CD14-positive monocyte (primary cell): ENCODE results near the gene SLC6A12. TPM values are rescaled to one million over a fixed set of nuclear protein-coding genes. Genes with fewer than 3 reads are reported as not detected.
A peak's percentile ranks its signal among the peaks of the same experiment; 100 is the strongest.

Experiments used
- DNase-seq, 3 donors: peaks; one replicate each; pipeline ENCODE4 v3.0.0-alpha.2; 2011 to 2022
- H2AFZ ChIP-seq: 2 replicates; pipeline ENCODE4 v1.6.0; 2012; ENCODE audit warnings: mild to moderate bottlenecking, low read depth, low read length, inconsistent platforms; ENCODE audit not compliant: insufficient read depth, poor library complexity, severe bottlenecking
- H3K27ac ChIP-seq, 2 donors: 1 replicate in 1 of 2; 2 replicates in 1 of 2; pipeline ENCODE4 v1.5.1; 2012 to 2013; ENCODE audit warnings: low read length in 2 of 2, control low read depth in 1 of 2, inconsistent platforms in 1 of 2, low read depth in 1 of 2, mild to moderate bottlenecking in 1 of 2
- H3K27me3 ChIP-seq, 2 donors: one replicate each; pipeline versions ENCODE4 v1.6.0 to v1.6.1; 2011 to 2013; ENCODE audit warnings: low read length in 2 of 2; ENCODE audit not compliant: control insufficient read depth in 2 of 2, insufficient read depth in 2 of 2
- H3K36me3 ChIP-seq, 2 donors: replicated peaks in 1 of 2; 1 replicate in 1 of 2; 2 replicates in 1 of 2; pipeline versions ENCODE4 v1.5.1 to v1.6.1; 2012 to 2013; ENCODE audit warnings: low read length in 2 of 2, control low read depth in 1 of 2, inconsistent platforms in 1 of 2, mild to moderate bottlenecking in 1 of 2; ENCODE audit not compliant: insufficient read depth in 2 of 2, control insufficient read depth in 1 of 2
- H3K4me1 ChIP-seq, 2 donors: 1 replicate in 1 of 2; 2 replicates in 1 of 2; pipeline versions ENCODE4 v1.5.1 to v1.6.1; 2012 to 2013; ENCODE audit warnings: low read length in 2 of 2, control low read depth in 1 of 2, inconsistent platforms in 1 of 2, mild to moderate bottlenecking in 1 of 2, moderate library complexity in 1 of 2; ENCODE audit not compliant: insufficient read depth in 2 of 2, control insufficient read depth in 1 of 2
- H3K4me2 ChIP-seq: replicated peaks from 2 replicates; pipeline ENCODE3; 2012; ENCODE audit warnings: low read length, moderate library complexity, mild to moderate bottlenecking; ENCODE audit not compliant: poor library complexity, severe bottlenecking; ENCODE audit errors: extremely low read depth
- H3K4me3 ChIP-seq, 3 experiments: fragments of 200-600 bp in 1 of 3; sonication (generic) in 1 of 3; replicated peaks in 1 of 3; 1 replicate in 2 of 3; 2 replicates in 1 of 3; pipeline ENCODE4 v1.5.1; 2011 to 2013; ENCODE audit warnings: low read length in 3 of 3, mild to moderate bottlenecking in 3 of 3, control low read depth in 2 of 3, low read depth in 2 of 3, inconsistent platforms in 1 of 3, moderate library complexity in 1 of 3
- H3K79me2 ChIP-seq: 2 replicates; pipeline ENCODE4 v1.6.0; 2012; ENCODE audit warnings: mild to moderate bottlenecking, control low read depth, inconsistent platforms, low read length, moderate library complexity; ENCODE audit not compliant: insufficient read depth
- H3K9ac ChIP-seq: 2 replicates; pipeline ENCODE4 v1.6.0; 2017; ENCODE audit warnings: low read length, mild to moderate bottlenecking; ENCODE audit not compliant: insufficient read depth, poor library complexity, severe bottlenecking
- H3K9me3 ChIP-seq, 2 donors: replicated peaks in 1 of 2; 1 replicate in 1 of 2; 2 replicates in 1 of 2; pipeline versions ENCODE4 v1.5.1 to v1.6.1; 2012 to 2013; ENCODE audit warnings: low read length in 2 of 2, control low read depth in 1 of 2; ENCODE audit not compliant: control insufficient read depth in 1 of 2, insufficient read depth in 1 of 2
- H4K20me1 ChIP-seq: 2 replicates; pipeline ENCODE4 v1.6.0; 2012; ENCODE audit warnings: mild to moderate bottlenecking, low read length, control low read depth, moderate library complexity; ENCODE audit not compliant: insufficient read depth
- H3K27ac Mint-ChIP-seq, 7 donors: one replicate each; pipeline ENCODE4 v1.8.0; 2020; ENCODE audit warnings: mild to moderate bottlenecking in 7 of 7, mixed read lengths in 7 of 7, moderate library complexity in 6 of 7, inconsistent platforms in 2 of 7
- H3K27me3 Mint-ChIP-seq, 3 donors: one replicate each; pipeline ENCODE4 v1.8.0; 2021 to 2022; ENCODE audit warnings: low read depth in 3 of 3, mild to moderate bottlenecking in 3 of 3, mixed read lengths in 3 of 3, moderate library complexity in 3 of 3, inconsistent platforms in 1 of 3
- H3K36me3 Mint-ChIP-seq, 2 donors: one replicate each; pipeline ENCODE4 v1.8.0; 2020; ENCODE audit warnings: mixed read lengths in 2 of 2, inconsistent platforms in 1 of 2, mild to moderate bottlenecking in 1 of 2
- H3K4me1 Mint-ChIP-seq: one replicate; pipeline ENCODE4 v1.8.0; 2020; ENCODE audit warnings: mild to moderate bottlenecking, mixed read lengths
- H3K4me3 Mint-ChIP-seq, 2 donors: one replicate each; pipeline ENCODE4 v1.8.0; 2020; ENCODE audit warnings: mild to moderate bottlenecking in 2 of 2, mixed read lengths in 2 of 2, moderate library complexity in 1 of 2
- H3K9me3 Mint-ChIP-seq, 7 donors: one replicate each; pipeline ENCODE4 v1.8.0; 2020 to 2022; ENCODE audit warnings: mixed read lengths in 7 of 7, mild to moderate bottlenecking in 6 of 7, moderate library complexity in 6 of 7, inconsistent platforms in 2 of 7
- CTCF ChIP-seq: fragments of 200-600 bp; IDR thresholded peaks from one replicate; pipeline ENCODE4 v1.8.0; 2022; ENCODE audit warnings: antibody characterized with exemption, mild to moderate bottlenecking
- WGBS: methylation state at CpG from one replicate; pipeline ENCODE4 v1.1.5; 2013; ENCODE audit warnings: missing lambda C conversion rate; ENCODE audit not compliant: insufficient coverage; 5-methylcytosine and 5-hydroxymethylcytosine counted together
- intact Hi-C, 2 donors: fragments of 100-400 bp; cut with micrococcal nuclease; formaldehyde crosslinking; loops; one replicate each; pipeline versions ENCODE4 v1.15.0 to v1.15.1; 2023
- polyA plus RNA-seq, 3 donors: library from polyadenylated mRNA; depleted of rRNA in 1 of 3; unstranded in 2 of 3; stranded (reverse) in 1 of 3; fragments of 300-500 nt in 2 of 3; fragments of >200 nt in 1 of 3; fragmentation: Illumina TruSeq in 2 of 3; gene quantifications; 1 replicate in 2 of 3; 2 replicates in 1 of 3; pipeline ENCODE4 v1.2.3, GENCODE V29; 2012 to 2021

SLC6A12 gene
- polyA plus RNA-seq, 3 donors = 5.7 to 8.3 (median 8.0) TPM

- 60% methylated on average over 11 of the region's 16 CpGs for WGBS
- Histone ChIP-seq H3K4me2 (peak overlapping the region; percentile 87), H3K36me3 (peaks cover 0 to 16% of the 10 kb centered on the region in 2 donors), H3K79me2 (no peaks in the 10 kb centered on the region), H3K27ac (peak overlapping the region; percentile 85 to 93), H2AFZ (peak overlapping the region; percentile 75), H3K4me3 (peak overlapping the region; percentile 48 to 81 (median 64)), H3K27me3 (no peaks in the 10 kb centered on the region), H3K9ac (peak overlapping the region; percentile 76), H4K20me1 (no peaks in the 10 kb centered on the region), H3K4me1 (peaks cover 43 to 46% of the 10 kb centered on the region in 2 donors), H3K9me3 (no peaks in the 10 kb centered on the region)
- Mint-ChIP-seq H3K9me3 (no peaks in the 10 kb centered on the region), H3K4me1 (peaks cover 55% of the 10 kb centered on the region), H3K4me3 (peak overlapping the region; percentile 87 to 96), H3K27me3 (peaks cover 2 to 3% (median 3%) of the 10 kb centered on the region in 3 donors), H3K36me3 (peaks cover 16 to 30% of the 10 kb centered on the region in 2 donors), H3K27ac (peak overlapping the region; percentile 93 to 98 (median 97))
- intact Hi-C loops = no loop called here
- DNase-seq = peak in 2 of 3 donors; percentile 20 to 30
- TF ChIP-seq CTCF = no peak
Measured at GRCh38 chr12:211639-212414, 2.1 kb downstream of the SLC6A12 start.

GRCh38 chr12:211142-211465 lies 2.9 kb downstream of the SLC6A12 start:
- no peak for TF ChIP-seq CTCF
- H3K27me3 Mint-ChIP-seq = peaks cover 3 to 6% (median 4%) of the 10 kb centered on the region in 3 donors
- no peak overlapping the region for H3K9ac ChIP-seq

More at GRCh38 chr12:211142-211465, 2.9 kb downstream of the SLC6A12 start:
- Histone ChIP-seq H4K20me1 (no peaks in the 10 kb centered on the region), H3K4me1 (peaks cover 43 to 46% of the 10 kb centered on the region in 2 donors), H2AFZ (no peak overlapping the region), H3K36me3 (peaks cover 0 to 16% of the 10 kb centered on the region in 2 donors), H3K27me3 (peaks cover 0 to 2% of the 10 kb centered on the region in 2 donors), H3K79me2 (no peaks in the 10 kb centered on the region), H3K9me3 (no peaks in the 10 kb centered on the region), H3K27ac (peak overlapping the region in 1 of 2 donors; percentile 93), H3K4me2 (no peak overlapping the region), H3K4me3 (no peak overlapping the region)
- peaks cover 16 to 33% of the 10 kb centered on the region in 2 donors for H3K36me3 Mint-ChIP-seq
- no peak for DNase-seq
- no peak overlapping the region for H3K4me3 Mint-ChIP-seq
- intact Hi-C loops = no loop called here
- 100% methylated on average over 1 of the region's 3 CpGs for WGBS
- peaks cover 0 to under 1% (median 0%) of the 10 kb centered on the region in 7 donors for H3K9me3 Mint-ChIP-seq
- H3K4me1 Mint-ChIP-seq = peaks cover 55% of the 10 kb centered on the region
- H3K27ac Mint-ChIP-seq = peak overlapping the region in 4 of 7 donors; percentile 20 to 98 (median 94)
